Neural cell (in vitro differentiated cells): ENCODE measurements around the gene LMBRD1. TPM values are rescaled to one million over a fixed set of nuclear protein-coding genes. Genes with fewer than 3 reads are reported as not detected.

Experiments used
- H2AFZ ChIP-seq: fragments of 200-600, 300-800 bp; sonication (generic), shearing (Covaris generic); 2 replicates; pipeline ENCODE4 v1.6.0; 2014; ENCODE audit warnings: low read depth, mild to moderate bottlenecking, antibody characterized with exemption, low read length, moderate library complexity
- H3F3A ChIP-seq: fragments of 200-600 bp; shearing (Covaris generic); 2 replicates; pipeline ENCODE4 v1.6.1; 2016; ENCODE audit warnings: mild to moderate bottlenecking, moderate library complexity, mixed read lengths, antibody characterized with exemption, low read length; ENCODE audit not compliant: insufficient read depth, poor library complexity, severe bottlenecking
- H3K27ac ChIP-seq: fragments of 200-600, 300-800 bp; sonication (generic), shearing (Covaris generic); 2 replicates; pipeline ENCODE4 v1.5.1; 2014; ENCODE audit warnings: mild to moderate bottlenecking, low read length, moderate library complexity
- H3K27me3 ChIP-seq: fragments of 300-800, 200-600 bp; sonication (generic), shearing (Covaris generic); 2 replicates; pipeline ENCODE4 v1.6.0; 2014; ENCODE audit warnings: mild to moderate bottlenecking, low read depth, low read length, moderate library complexity; ENCODE audit not compliant: insufficient read depth
- H3K36me3 ChIP-seq: fragments of 300-800, 200-600 bp; sonication (generic), shearing (Covaris generic); 2 replicates; pipeline ENCODE4 v1.5.1; 2014; ENCODE audit warnings: mild to moderate bottlenecking, antibody characterized with exemption, low read length, moderate library complexity; ENCODE audit not compliant: insufficient read depth
- H3K4me2 ChIP-seq: fragments of 300-800, 200-600 bp; sonication (generic), shearing (Covaris generic); 2 replicates; pipeline ENCODE4 v1.6.0; 2014; ENCODE audit warnings: mild to moderate bottlenecking, low read length
- H3K4me3 ChIP-seq: fragments of 300-800, 200-600 bp; sonication (generic), shearing (Covaris generic); 2 replicates; pipeline ENCODE4 v1.5.1; 2014; ENCODE audit warnings: mild to moderate bottlenecking, low read length, moderate library complexity
- H3K79me2 ChIP-seq: fragments of 200-600 bp; shearing (Covaris generic); replicated peaks from 2 replicates; pipeline ENCODE4 v1.6.0; 2014; ENCODE audit warnings: mild to moderate bottlenecking, low read length, moderate library complexity; ENCODE audit not compliant: insufficient read depth
- H3K9ac ChIP-seq: fragments of 300-800, 200-600 bp; sonication (generic), shearing (Covaris generic); 2 replicates; pipeline ENCODE4 v1.6.1; 2016; ENCODE audit warnings: mild to moderate bottlenecking, low read length, mixed read lengths
- H3K9me2 ChIP-seq: fragments of 200-600 bp; shearing (Covaris generic); 2 replicates; pipeline ENCODE4 v1.6.1; 2016; ENCODE audit warnings: mild to moderate bottlenecking, low read length, mixed read lengths; ENCODE audit not compliant: insufficient read depth
- H3K9me3 ChIP-seq: fragments of 200-600, 300-800 bp; sonication (generic), shearing (Covaris generic); 2 replicates; pipeline ENCODE4 v1.6.1; 2016; ENCODE audit warnings: mild to moderate bottlenecking, mixed run types, low read length, moderate library complexity, mixed read lengths
- H4K20me1 ChIP-seq: fragments of 200-600 bp; shearing (Covaris generic); 2 replicates; pipeline ENCODE4 v1.6.1; 2016; ENCODE audit warnings: mild to moderate bottlenecking, mixed run types; ENCODE audit not compliant: insufficient read depth
- EP300 ChIP-seq: fragments of 450-650 bp; conservative IDR thresholded peaks from 2 replicates; pipeline ENCODE4 v1.6.1; 2014; ENCODE audit warnings: antibody characterized with exemption, mild to moderate bottlenecking, moderate library complexity; ENCODE audit not compliant: poor library complexity, severe bottlenecking
- EZH2 ChIP-seq: fragments of 200-600, 300-800 bp; shearing (Covaris generic), sonication (generic); IDR thresholded peaks from 2 replicates; pipeline ENCODE4 v1.6.1; 2014; ENCODE audit warnings: antibody characterized with exemption, low read length, borderline replicate concordance, mild to moderate bottlenecking; ENCODE audit not compliant: insufficient read depth, poor library complexity, severe bottlenecking
- MXI1 ChIP-seq: fragments of 450-650 bp; conservative IDR thresholded peaks from 2 replicates; pipeline ENCODE4 v1.6.1; 2014; ENCODE audit warnings: antibody characterized with exemption, mild to moderate bottlenecking; ENCODE audit not compliant: poor library complexity, severe bottlenecking
- POLR2AphosphoS5 ChIP-seq: IDR thresholded peaks from 2 replicates; pipeline ENCODE4 v1.6.1; 2012
- RAD21 ChIP-seq: fragments of 450-650 bp; conservative IDR thresholded peaks from 2 replicates; pipeline ENCODE4 v1.6.1; 2014; ENCODE audit warnings: antibody characterized with exemption, mild to moderate bottlenecking, moderate library complexity
- SMC3 ChIP-seq: fragments of 450-650 bp; conservative IDR thresholded peaks from 2 replicates; pipeline ENCODE4 v1.6.1; 2014; ENCODE audit warnings: antibody characterized with exemption, mild to moderate bottlenecking, moderate library complexity; ENCODE audit not compliant: poor library complexity
- TAF1 ChIP-seq: IDR thresholded peaks from 2 replicates; pipeline ENCODE4 v1.6.1; 2012; ENCODE audit warnings: low read depth
- polyA plus RNA-seq: library from polyadenylated mRNA; depleted of rRNA; stranded (reverse); fragments of >200 nt; gene quantifications from 2 replicates; pipeline ENCODE4 v1.2.3, GENCODE V29; 2014
- TF ChIP-seq, protein P1 (sequence below): IDR thresholded peaks from 2 replicates; pipeline ENCODE4 v1.6.1; 2012; ENCODE audit warnings: borderline replicate concordance
- TF ChIP-seq, protein P2 (sequence below): fragments of 450-650 bp; IDR thresholded peaks from 2 replicates; pipeline ENCODE4 v1.5.1; 2014; ENCODE audit warnings: antibody characterized with exemption, mild to moderate bottlenecking, moderate library complexity; ENCODE audit not compliant: poor library complexity, severe bottlenecking

Gene LMBRD1
- polyA plus RNA-seq, 1 donor from 2014 or later = 84.2 TPM

DNA sequence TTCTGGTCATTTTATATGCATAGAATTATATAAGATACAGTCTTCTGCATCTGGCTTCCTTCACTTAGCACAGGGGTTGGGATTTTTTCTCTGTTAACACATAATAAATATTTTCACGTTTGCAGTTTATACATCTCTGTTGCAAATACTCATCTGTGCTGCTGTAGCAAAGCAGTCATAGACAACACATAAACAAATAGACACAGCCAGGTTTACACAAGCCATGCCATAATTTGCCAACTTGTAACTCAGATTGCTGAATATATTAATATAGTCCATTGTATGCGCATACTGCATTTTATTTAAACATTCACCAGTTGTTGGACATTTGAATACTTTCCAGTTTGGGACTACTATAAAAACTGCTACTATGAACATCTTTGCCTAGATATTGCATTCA lies 35.0 kb downstream of the LMBRD1 start:
- Histone ChIP-seq H3K9me2 (no peaks in the 10 kb centered on the region), H3K27me3 (no peaks in the 10 kb centered on the region), H3K79me2 (peaks cover 13% of the 10 kb centered on the region), H3K4me2 (no peak overlapping the region), H3K9ac (no peak overlapping the region), H4K20me1 (no peaks in the 10 kb centered on the region), H3K27ac (no peak overlapping the region), H3K9me3 (no peaks in the 10 kb centered on the region), H3K36me3 (no peaks in the 10 kb centered on the region), H3F3A (no peaks in the 10 kb centered on the region), H3K4me3 (no peak overlapping the region), H2AFZ (no peak overlapping the region)
- TF ChIP-seq EP300 (no peak), RAD21 (no peak), TAF1 (no peak), POLR2AphosphoS5 (no peak), EZH2 (no peak), SMC3 (no peak)
- TF ChIP-seq, protein P1, sequence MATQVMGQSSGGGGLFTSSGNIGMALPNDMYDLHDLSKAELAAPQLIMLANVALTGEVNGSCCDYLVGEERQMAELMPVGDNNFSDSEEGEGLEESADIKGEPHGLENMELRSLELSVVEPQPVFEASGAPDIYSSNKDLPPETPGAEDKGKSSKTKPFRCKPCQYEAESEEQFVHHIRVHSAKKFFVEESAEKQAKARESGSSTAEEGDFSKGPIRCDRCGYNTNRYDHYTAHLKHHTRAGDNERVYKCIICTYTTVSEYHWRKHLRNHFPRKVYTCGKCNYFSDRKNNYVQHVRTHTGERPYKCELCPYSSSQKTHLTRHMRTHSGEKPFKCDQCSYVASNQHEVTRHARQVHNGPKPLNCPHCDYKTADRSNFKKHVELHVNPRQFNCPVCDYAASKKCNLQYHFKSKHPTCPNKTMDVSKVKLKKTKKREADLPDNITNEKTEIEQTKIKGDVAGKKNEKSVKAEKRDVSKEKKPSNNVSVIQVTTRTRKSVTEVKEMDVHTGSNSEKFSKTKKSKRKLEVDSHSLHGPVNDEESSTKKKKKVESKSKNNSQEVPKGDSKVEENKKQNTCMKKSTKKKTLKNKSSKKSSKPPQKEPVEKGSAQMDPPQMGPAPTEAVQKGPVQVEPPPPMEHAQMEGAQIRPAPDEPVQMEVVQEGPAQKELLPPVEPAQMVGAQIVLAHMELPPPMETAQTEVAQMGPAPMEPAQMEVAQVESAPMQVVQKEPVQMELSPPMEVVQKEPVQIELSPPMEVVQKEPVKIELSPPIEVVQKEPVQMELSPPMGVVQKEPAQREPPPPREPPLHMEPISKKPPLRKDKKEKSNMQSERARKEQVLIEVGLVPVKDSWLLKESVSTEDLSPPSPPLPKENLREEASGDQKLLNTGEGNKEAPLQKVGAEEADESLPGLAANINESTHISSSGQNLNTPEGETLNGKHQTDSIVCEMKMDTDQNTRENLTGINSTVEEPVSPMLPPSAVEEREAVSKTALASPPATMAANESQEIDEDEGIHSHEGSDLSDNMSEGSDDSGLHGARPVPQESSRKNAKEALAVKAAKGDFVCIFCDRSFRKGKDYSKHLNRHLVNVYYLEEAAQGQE = no peak
- TF ChIP-seq, protein P2, sequence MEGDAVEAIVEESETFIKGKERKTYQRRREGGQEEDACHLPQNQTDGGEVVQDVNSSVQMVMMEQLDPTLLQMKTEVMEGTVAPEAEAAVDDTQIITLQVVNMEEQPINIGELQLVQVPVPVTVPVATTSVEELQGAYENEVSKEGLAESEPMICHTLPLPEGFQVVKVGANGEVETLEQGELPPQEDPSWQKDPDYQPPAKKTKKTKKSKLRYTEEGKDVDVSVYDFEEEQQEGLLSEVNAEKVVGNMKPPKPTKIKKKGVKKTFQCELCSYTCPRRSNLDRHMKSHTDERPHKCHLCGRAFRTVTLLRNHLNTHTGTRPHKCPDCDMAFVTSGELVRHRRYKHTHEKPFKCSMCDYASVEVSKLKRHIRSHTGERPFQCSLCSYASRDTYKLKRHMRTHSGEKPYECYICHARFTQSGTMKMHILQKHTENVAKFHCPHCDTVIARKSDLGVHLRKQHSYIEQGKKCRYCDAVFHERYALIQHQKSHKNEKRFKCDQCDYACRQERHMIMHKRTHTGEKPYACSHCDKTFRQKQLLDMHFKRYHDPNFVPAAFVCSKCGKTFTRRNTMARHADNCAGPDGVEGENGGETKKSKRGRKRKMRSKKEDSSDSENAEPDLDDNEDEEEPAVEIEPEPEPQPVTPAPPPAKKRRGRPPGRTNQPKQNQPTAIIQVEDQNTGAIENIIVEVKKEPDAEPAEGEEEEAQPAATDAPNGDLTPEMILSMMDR = no peak

DNA sequence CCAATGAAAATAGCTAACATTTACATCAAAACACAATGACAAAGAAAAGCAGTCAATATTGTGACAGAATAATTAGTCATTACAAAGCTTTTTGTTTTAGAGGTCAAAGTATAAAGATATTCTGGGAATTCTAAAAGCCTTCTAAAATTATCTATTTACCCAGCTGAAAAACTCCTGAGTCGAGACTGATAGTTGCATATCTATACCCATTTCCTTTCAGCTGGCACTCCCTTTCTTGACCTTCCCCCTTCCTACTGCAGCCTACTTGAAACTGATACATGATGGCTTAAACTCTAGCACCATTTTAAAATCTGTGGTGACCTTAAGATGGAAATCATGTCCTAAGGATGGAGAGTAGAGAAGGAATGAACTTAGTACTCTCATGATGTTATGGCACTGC lies 38.6 kb downstream of the LMBRD1 start:
- Histone ChIP-seq H3K36me3 (no peaks in the 10 kb centered on the region), H3K9ac (no peak overlapping the region), H3K9me3 (no peaks in the 10 kb centered on the region), H3K9me2 (no peaks in the 10 kb centered on the region), H3K27me3 (no peaks in the 10 kb centered on the region), H3K27ac (no peak overlapping the region), H3K4me3 (no peak overlapping the region), H3K79me2 (peaks cover 13% of the 10 kb centered on the region), H2AFZ (no peak overlapping the region), H3F3A (no peaks in the 10 kb centered on the region), H3K4me2 (no peak overlapping the region), H4K20me1 (no peaks in the 10 kb centered on the region)
- TF ChIP-seq EZH2 (no peak), POLR2AphosphoS5 (no peak), MXI1 (no peak)
- TF ChIP-seq, protein P2 = no peak
- TF ChIP-seq, protein P1 = no peak
